Liver (tissue), 9 donors: ENCODE data around the gene MAN1C1. TPM values are rescaled to one million over a fixed set of nuclear protein-coding genes. Genes with fewer than 3 reads are reported as not detected.
A peak's percentile ranks its signal among the peaks of the same experiment; 100 is the strongest.

Experiments
- DNase-seq: peaks from one replicate; pipeline ENCODE4 v3.0.0-alpha.2; 2017; ENCODE audit warnings: low spot score
- H3K27ac ChIP-seq, 2 donors: one replicate each; pipeline ENCODE4 v1.7.0; 2013; ENCODE audit warnings: inconsistent platforms in 2 of 2, low read length in 2 of 2, control low read depth in 1 of 2, low read depth in 1 of 2, mild to moderate bottlenecking in 1 of 2
- H3K27me3 ChIP-seq, 4 donors: one replicate each; pipeline versions ENCODE4 v1.6.1 to v1.7.0; 2013; ENCODE audit warnings: low read length in 3 of 4, inconsistent platforms in 1 of 4, mild to moderate bottlenecking in 1 of 4, moderate library complexity in 1 of 4; ENCODE audit not compliant: control insufficient read depth in 4 of 4, insufficient read depth in 4 of 4
- H3K36me3 ChIP-seq, 4 donors: one replicate each; pipeline versions ENCODE4 v1.6.1 to v1.7.0; 2013; ENCODE audit warnings: low read length in 3 of 4, mild to moderate bottlenecking in 3 of 4, low read depth in 1 of 4, moderate library complexity in 1 of 4; ENCODE audit not compliant: control insufficient read depth in 4 of 4, insufficient read depth in 3 of 4
- H3K4me1 ChIP-seq, 4 donors: one replicate each; pipeline versions ENCODE4 v1.6.1 to v1.7.0; 2013; ENCODE audit warnings: low read length in 3 of 4, mild to moderate bottlenecking in 3 of 4, moderate library complexity in 1 of 4; ENCODE audit not compliant: control insufficient read depth in 4 of 4, insufficient read depth in 4 of 4
- H3K4me3 ChIP-seq, 3 donors: one replicate each; pipeline versions ENCODE4 v1.6.1 to v1.7.0; 2013; ENCODE audit warnings: low read length in 3 of 3, control low read depth in 1 of 3, low read depth in 1 of 3, mild to moderate bottlenecking in 1 of 3
- H3K9ac ChIP-seq, 2 donors: one replicate each; pipeline ENCODE4 v1.7.0; 2013; ENCODE audit warnings: low read length in 2 of 2, mild to moderate bottlenecking in 2 of 2, moderate library complexity in 2 of 2, control low read depth in 1 of 2, low read depth in 1 of 2
- H3K9me3 ChIP-seq, 4 donors: one replicate each; pipeline versions ENCODE4 v1.6.1 to v1.7.0; 2013; ENCODE audit warnings: low read length in 3 of 4; ENCODE audit not compliant: control insufficient read depth in 4 of 4
- CTCF ChIP-seq: fragments of 150-350 bp; IDR thresholded peaks from 2 replicates; pipeline ENCODE4 v1.5.1; 2017; ENCODE audit warnings: improper control_type of control experiment, low read depth, low read length; ENCODE audit not compliant: missing input control
- GABPA ChIP-seq, 2 donors: IDR thresholded peaks in 1 of 2; conservative IDR thresholded peaks in 1 of 2; 2 replicates each; pipeline ENCODE4 v1.6.1; 2016; ENCODE audit warnings: antibody characterized with exemption in 2 of 2, mild to moderate bottlenecking in 1 of 2, moderate library complexity in 1 of 2
- HNF4A ChIP-seq, 2 donors: conservative IDR thresholded peaks; 2 replicates each; pipeline ENCODE4 v1.6.1; 2016; ENCODE audit warnings: antibody characterized with exemption in 2 of 2, mild to moderate bottlenecking in 2 of 2
- HNF4G ChIP-seq: IDR thresholded peaks from 2 replicates; pipeline ENCODE4 v1.6.1; 2016; ENCODE audit warnings: antibody characterized with exemption
- JUND ChIP-seq, 2 donors: IDR thresholded peaks; 2 replicates each; pipeline ENCODE4 v1.6.1; 2016; ENCODE audit warnings: antibody characterized with exemption in 2 of 2
- NR2F2 ChIP-seq: IDR thresholded peaks from 2 replicates; pipeline ENCODE4 v1.6.1; 2016; ENCODE audit warnings: antibody characterized with exemption
- RAD21 ChIP-seq, 2 donors: IDR thresholded peaks; 2 replicates each; pipeline ENCODE4 v1.6.1; 2016; ENCODE audit warnings: antibody characterized with exemption in 2 of 2, mild to moderate bottlenecking in 2 of 2
- REST ChIP-seq: IDR thresholded peaks from 2 replicates; pipeline ENCODE4 v1.6.1; 2016; ENCODE audit warnings: antibody characterized with exemption, mild to moderate bottlenecking
- RXRA ChIP-seq, 2 donors: IDR thresholded peaks; 2 replicates each; pipeline ENCODE4 v1.6.1; 2017 to 2018; ENCODE audit warnings: antibody characterized with exemption in 2 of 2, mild to moderate bottlenecking in 1 of 2
- TAF1 ChIP-seq: conservative IDR thresholded peaks from 2 replicates; pipeline ENCODE4 v1.6.1; 2016; ENCODE audit warnings: antibody characterized with exemption, mild to moderate bottlenecking
- ZBTB33 ChIP-seq: IDR thresholded peaks from 2 replicates; pipeline ENCODE4 v1.6.1; 2016; ENCODE audit warnings: antibody characterized with exemption
- WGBS: extraction: QIAGEN DNeasy Blood & Tissue Kit; methylation state at CpG from one replicate; pipeline ENCODE4 v1.1.7; 2013; 5-methylcytosine and 5-hydroxymethylcytosine counted together
- polyA plus RNA-seq, 2 donors: library from polyadenylated mRNA; stranded (reverse) in 1 of 2; unstranded in 1 of 2; fragments of 200-250 nt in 1 of 2; fragments of >200 nt in 1 of 2; fragmentation: Nextera tagmentation in 1 of 2; extraction: Ambion mirVana in 1 of 2; gene quantifications; one replicate each; pipeline versions ENCODE4 v1.2.1 to v1.2.3, GENCODE V29; 2013 to 2015
- total RNA-seq, 2 donors: library from RNA; depleted of rRNA; stranded (reverse); fragments of >200 nt; gene quantifications; one replicate each; pipeline ENCODE4 v1.2.3, GENCODE V29; 2014
- TF ChIP-seq, protein P1 (sequence below): IDR thresholded peaks from 2 replicates; pipeline ENCODE4 v1.6.1; 2016; ENCODE audit warnings: antibody characterized with exemption
- donor health status: healthy.
- donor health status: healthy.
- donor health status: healthy.
- donor health status: healthy.
- donor health status: healthy.

The MAN1C1 gene
- total and polyA plus RNA-seq, 4 donors = 6.3 to 16.0 (median 8.1) TPM

DNA sequence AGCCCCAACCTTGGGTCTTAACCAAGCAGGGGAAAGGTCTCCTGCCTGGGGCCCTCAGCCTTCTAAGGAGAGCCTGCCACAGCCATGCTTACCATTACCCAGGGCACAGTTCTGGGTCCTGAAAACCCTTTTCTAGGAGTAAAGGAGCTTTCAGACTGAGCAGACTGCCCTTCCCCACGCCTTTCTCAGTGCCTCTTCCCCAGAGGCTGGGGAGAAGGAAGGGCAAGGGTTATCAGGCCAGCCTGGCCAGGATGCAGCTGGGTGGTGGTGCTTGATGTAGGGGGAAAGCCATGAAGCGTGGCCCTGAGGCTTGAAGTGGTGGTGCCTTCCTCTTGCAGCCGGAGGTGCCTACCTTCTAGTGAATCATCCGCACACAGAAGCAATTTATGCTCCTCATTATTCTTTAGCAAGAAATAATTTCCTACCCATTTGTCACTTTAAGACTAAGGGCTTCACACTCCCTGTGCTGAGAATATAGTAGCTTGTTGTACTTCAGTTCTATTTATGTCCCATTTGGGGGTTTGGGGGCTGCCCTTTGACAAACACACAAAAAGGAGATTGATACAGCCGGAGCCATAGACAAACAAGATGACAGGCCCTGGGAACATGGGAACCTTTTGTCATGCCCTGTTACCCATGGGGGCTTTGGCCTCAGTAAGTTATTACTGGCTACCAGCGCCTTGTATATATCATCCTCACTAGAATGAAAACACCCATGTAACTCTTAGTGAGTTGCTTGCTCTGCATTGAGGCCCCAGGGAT lies 40.7 kb downstream of the MAN1C1 start:
- H3K27me3 ChIP-seq = no peaks in the 10 kb centered on the region
- no peak for TF ChIP-seq RAD21 (IDR thresholded peaks at IDR 0.05)
- TF ChIP-seq HNF4G = no peak
- no peak for TF ChIP-seq REST
- no peak for TF ChIP-seq HNF4A (conservative IDR thresholded peaks at IDR 0.05)
- TF ChIP-seq NR2F2 = peak; percentile 87
- TF ChIP-seq ZBTB33 = no peak
- TF ChIP-seq, protein P1, sequence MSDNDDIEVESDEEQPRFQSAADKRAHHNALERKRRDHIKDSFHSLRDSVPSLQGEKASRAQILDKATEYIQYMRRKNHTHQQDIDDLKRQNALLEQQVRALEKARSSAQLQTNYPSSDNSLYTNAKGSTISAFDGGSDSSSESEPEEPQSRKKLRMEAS = no peak
- no peak overlapping the region for H3K27ac ChIP-seq
- no peaks in the 10 kb centered on the region for H3K9me3 ChIP-seq
- H3K4me3 ChIP-seq = no peak overlapping the region
- no peak for DNase-seq
- H3K4me1 ChIP-seq = peaks cover 0 to 2% (median 0%) of the 10 kb centered on the region in 4 donors
- no peaks in the 10 kb centered on the region for H3K36me3 ChIP-seq
- 84% methylated on average over 6 of the region's 6 CpGs for WGBS
- H3K9ac ChIP-seq = no peak overlapping the region

GRCh38 chr1:25657883-25658760 lies 41.5 kb downstream of the MAN1C1 start:
- H3K4me3 ChIP-seq = no peak overlapping the region
- H3K27me3 ChIP-seq = no peaks in the 10 kb centered on the region
- H3K4me1 ChIP-seq = peaks cover 0 to 2% (median 0%) of the 10 kb centered on the region in 4 donors
- H3K9ac ChIP-seq = no peak overlapping the region
- no peak overlapping the region for H3K27ac ChIP-seq
- TF ChIP-seq JUND (IDR thresholded peaks at IDR 0.05) = no peak
- no peak for TF ChIP-seq NR2F2
- TF ChIP-seq, protein P1 = no peak
- TF ChIP-seq RAD21 (IDR thresholded peaks at IDR 0.05) = no peak
- TF ChIP-seq HNF4G = no peak
- no peak for TF ChIP-seq CTCF
- no peak for TF ChIP-seq RXRA (IDR thresholded peaks at IDR 0.05)
- TF ChIP-seq TAF1 = no peak
- TF ChIP-seq HNF4A (conservative IDR thresholded peaks at IDR 0.05) = no peak
- TF ChIP-seq GABPA (IDR thresholded peaks at IDR 0.05 in 1 of 2, conservative IDR thresholded peaks at IDR 0.05 in 1 of 2) = no peak
- no peak for TF ChIP-seq REST
- no peaks in the 10 kb centered on the region for H3K9me3 ChIP-seq
- no peak for DNase-seq
- 94% methylated on average over 11 of the region's 11 CpGs for WGBS
- H3K36me3 ChIP-seq = no peaks in the 10 kb centered on the region
